Activated CD8-positive, alpha-beta T cell treated with anti-CD3 and anti-CD28 coated beads for 36 hours (primary cell): ENCODE data around the gene LYPD3. TPM values are rescaled to one million over a fixed set of nuclear protein-coding genes. Genes with fewer than 3 reads are reported as not detected.

Experiments used
- ATAC-seq: fragments of 200-7000 bp; cut with Tn5 transposase; one replicate; pipeline ENCODE4 v1.10.0; 2021; ENCODE audit warnings: mild to moderate bottlenecking, moderate library complexity
- CTCF ChIA-PET: fragments of 350-600 bp; sonication (Branson Sonifier 250); formaldehyde crosslinking; loops from one replicate; lab custom pipeline; 2021; ENCODE audit warnings: antibody characterized with exemption; lab: Charles Lee
- POLR2A ChIA-PET: fragments of 350-600 bp; sonication (Branson Sonifier 250); formaldehyde crosslinking; loops from one replicate; lab custom pipeline; 2021; ENCODE audit warnings: antibody characterized with exemption; lab: Charles Lee
- DNase-seq: peaks from one replicate; pipeline ENCODE4 v3.0.0-alpha.2; 2020
- H3K27ac Mint-ChIP-seq: one replicate; pipeline ENCODE4 v1.8.0; 2021; ENCODE audit warnings: mild to moderate bottlenecking, mixed read lengths
- H3K27me3 Mint-ChIP-seq: one replicate; pipeline ENCODE4 v1.8.0; 2021; ENCODE audit warnings: mixed read lengths
- H3K36me3 Mint-ChIP-seq: one replicate; pipeline ENCODE4 v1.8.0; 2021; ENCODE audit warnings: low read depth, mixed read lengths
- H3K4me1 Mint-ChIP-seq: one replicate; pipeline ENCODE4 v1.8.0; 2021; ENCODE audit warnings: low read depth, mixed read lengths
- H3K4me3 Mint-ChIP-seq: one replicate; pipeline ENCODE4 v1.8.0; 2021; ENCODE audit warnings: mild to moderate bottlenecking, moderate library complexity, mixed read lengths
- H3K9me3 Mint-ChIP-seq: one replicate; pipeline ENCODE4 v1.8.0; 2021; ENCODE audit warnings: mixed read lengths
- CTCF ChIP-seq: fragments of 200-600 bp; IDR thresholded peaks from one replicate; pipeline ENCODE4 v1.8.0; 2022; ENCODE audit warnings: antibody characterized with exemption, mild to moderate bottlenecking
- intact Hi-C: fragments of 100-400 bp; cut with micrococcal nuclease; formaldehyde crosslinking; loops from one replicate; pipeline ENCODE4 v1.10.0; 2022
- total RNA-seq, 2 experiments: library from RNA; stranded (reverse); gene quantifications; one replicate each; pipeline ENCODE4 v1.2.3, GENCODE V29; 2021

Gene LYPD3
- total RNA-seq, 2 experiments from 2014 or later: 4.4 to 4.9 TPM

DNA sequence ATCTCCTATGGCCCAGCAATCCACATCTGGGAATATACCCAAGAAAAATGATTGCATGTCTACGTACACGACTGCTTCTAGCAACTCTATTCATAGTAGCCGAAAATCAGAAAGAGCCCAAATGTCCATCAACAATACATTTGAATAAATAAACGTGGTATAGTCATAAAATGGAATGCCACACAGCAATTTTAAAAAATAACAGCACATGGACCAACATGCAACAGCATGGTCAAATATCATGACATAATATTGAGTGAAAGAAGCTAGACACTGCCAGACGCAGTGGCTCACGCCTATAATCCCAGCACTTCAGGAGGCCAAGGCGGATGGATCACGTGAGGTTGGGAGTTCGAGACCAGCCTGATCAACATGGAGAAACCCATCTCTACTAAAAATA, 34.4 kb downstream of the LYPD3 start:
- ChIA-PET POLR2A (interaction anchor here (0.6 kb wide), 1 partner anchor 886 kb away, joined by 3 read pairs; no protein-coding TSS in a partner anchor), CTCF (interaction anchor here (2.5 to 7.5 kb wide), 2 partner anchors 16 to 88 kb away, joined by 25 to 78 read pairs; no protein-coding TSS in a partner anchor)
- Mint-ChIP-seq H3K9me3 (no peaks in the 10 kb centered on the region), H3K4me1 (peaks cover 14% of the 10 kb centered on the region), H3K36me3 (no peaks in the 10 kb centered on the region), H3K4me3 (no peak overlapping the region), H3K27me3 (no peaks in the 10 kb centered on the region), H3K27ac (no peak overlapping the region)
- DNase-seq (no peak), ATAC-seq (no peak)
- intact Hi-C loops: no loop called here
- TF ChIP-seq CTCF: no peak

DNA sequence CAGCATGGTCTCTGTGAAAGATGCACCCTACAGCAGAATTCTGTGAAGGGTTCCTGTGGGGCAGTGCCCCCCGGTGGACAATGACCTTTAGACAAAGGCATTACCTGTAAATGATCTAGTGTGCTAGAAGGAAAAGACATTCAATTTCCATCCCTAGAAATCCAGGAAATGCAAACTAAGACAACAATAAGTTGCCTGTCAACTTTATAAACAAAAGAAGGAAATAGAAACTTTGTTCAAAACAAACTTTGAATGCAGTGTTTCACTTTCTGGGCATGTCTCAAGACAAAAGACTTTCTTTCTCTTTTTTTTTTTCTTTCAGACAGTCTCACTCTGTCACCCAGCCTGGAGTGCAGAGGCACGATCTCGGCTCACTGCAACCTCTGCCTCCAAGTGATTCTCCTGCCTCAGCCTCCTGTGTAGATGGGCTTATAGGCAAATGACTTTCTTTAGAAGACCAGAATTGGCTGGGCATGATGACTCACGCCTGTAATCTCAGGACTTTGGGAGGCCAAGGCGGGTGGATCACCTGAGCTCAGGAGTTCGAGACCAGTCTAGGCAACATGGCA, 35.2 kb downstream of the LYPD3 start:
- no peak overlapping the region for H3K4me3 Mint-ChIP-seq
- no peak for TF ChIP-seq CTCF
- intact Hi-C loops: no loop called here
- no peak overlapping the region for H3K27ac Mint-ChIP-seq
- peaks cover 20% of the 10 kb centered on the region for H3K4me1 Mint-ChIP-seq
- CTCF ChIA-PET: interaction anchor here (7.5 kb wide), 1 partner anchor 89 kb away, joined by 78 read pairs; no protein-coding TSS in a partner anchor
- H3K27me3 Mint-ChIP-seq: no peaks in the 10 kb centered on the region
- H3K9me3 Mint-ChIP-seq: no peaks in the 10 kb centered on the region
- POLR2A ChIA-PET: no interaction called here
- ATAC-seq: no peak
- DNase-seq: peak; percentile 20
- no peaks in the 10 kb centered on the region for H3K36me3 Mint-ChIP-seq

- no peaks in the 10 kb centered on the region for H3K36me3 Mint-ChIP-seq
- ATAC-seq: no peak
- no peak for DNase-seq
- no peaks in the 10 kb centered on the region for H3K9me3 Mint-ChIP-seq
- H3K4me3 Mint-ChIP-seq: no peak overlapping the region
- H3K27ac Mint-ChIP-seq: no peak overlapping the region
- intact Hi-C loops: no loop called here
- ChIA-PET POLR2A (no interaction called here), CTCF (interaction anchor here (0.6 to 1.6 kb wide), 3 partner anchors 18 to 90 kb away, joined by 3 to 5 read pairs (median 3); no protein-coding TSS in a partner anchor)
- H3K27me3 Mint-ChIP-seq: no peaks in the 10 kb centered on the region
- no peak for TF ChIP-seq CTCF
- peaks cover 20% of the 10 kb centered on the region for H3K4me1 Mint-ChIP-seq
Observed at GRCh38 chr19:43429395-43429794, 36.0 kb downstream of the LYPD3 start.

DNA sequence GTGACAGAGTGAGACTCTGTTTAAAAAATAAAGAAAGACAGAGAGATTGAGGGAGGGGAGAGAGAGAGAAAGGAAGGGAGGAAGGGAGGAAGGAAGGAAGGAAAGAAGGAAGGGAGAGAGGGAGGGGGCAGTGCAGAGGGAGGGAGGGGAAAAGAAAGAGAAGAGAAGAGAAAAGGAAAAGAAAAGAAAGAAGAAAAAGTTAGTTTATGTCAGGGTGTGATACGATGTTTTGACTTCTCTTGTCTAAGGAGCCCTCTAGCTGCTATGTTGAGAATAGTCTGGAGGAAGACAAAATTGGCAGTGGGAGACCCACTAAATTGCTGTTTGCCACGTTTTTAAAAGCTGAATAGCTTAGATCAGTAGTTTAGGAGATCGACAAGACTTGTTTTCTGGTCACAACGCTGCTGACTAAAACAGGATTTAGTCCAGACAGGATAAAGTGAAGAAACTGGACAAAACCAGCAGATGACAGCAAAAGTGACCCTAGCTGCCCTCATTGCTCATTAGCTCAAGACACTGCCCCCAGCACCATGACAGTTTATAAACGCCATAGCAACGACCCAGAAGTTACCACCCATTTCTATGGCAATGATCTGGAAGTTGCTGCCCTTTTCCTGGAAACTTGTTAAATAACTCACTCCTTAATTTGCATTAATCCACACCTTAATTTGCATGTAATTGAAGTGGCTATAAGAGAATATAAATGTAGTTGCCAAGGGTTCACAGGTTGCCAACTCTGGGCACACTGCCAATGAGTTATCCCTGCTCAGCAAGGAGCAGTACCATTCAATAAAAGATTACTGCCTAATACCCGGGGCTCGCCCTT, 39.6 kb downstream of the LYPD3 start:
- H3K4me3 Mint-ChIP-seq: no peak overlapping the region
- intact Hi-C loops: no loop called here
- DNase-seq (no peak), ATAC-seq (no peak)
- ChIA-PET CTCF (interaction anchor here (0.6 to 2.7 kb wide), 11 partner anchors 11 to 312 kb away, joined by 3 to 11 read pairs (median 3); no protein-coding TSS in a partner anchor), POLR2A (no interaction called here)
- no peaks in the 10 kb centered on the region for H3K27me3 Mint-ChIP-seq
- H3K4me1 Mint-ChIP-seq: peaks cover 9% of the 10 kb centered on the region
- H3K27ac Mint-ChIP-seq: no peak overlapping the region
- peak; percentile 55 for TF ChIP-seq CTCF
- H3K36me3 Mint-ChIP-seq: no peaks in the 10 kb centered on the region
- no peaks in the 10 kb centered on the region for H3K9me3 Mint-ChIP-seq

- DNase-seq (no peak), ATAC-seq (no peak)
- Mint-ChIP-seq H3K27me3 (no peaks in the 10 kb centered on the region), H3K36me3 (no peaks in the 10 kb centered on the region), H3K4me3 (no peak overlapping the region), H3K4me1 (peaks cover 7% of the 10 kb centered on the region), H3K27ac (no peak overlapping the region), H3K9me3 (no peaks in the 10 kb centered on the region)
- intact Hi-C loops: no loop called here
- ChIA-PET CTCF (interaction anchor here (1.2 to 1.4 kb wide), 2 partner anchors 9 to 11 kb away, joined by 4 read pairs; no protein-coding TSS in a partner anchor), POLR2A (no interaction called here)
- TF ChIP-seq CTCF: no peak
Observed at GRCh38 chr19:43423779-43424178, 41.6 kb downstream of the LYPD3 start.
